CD4-positive, alpha-beta T cell treated with Interleukin-6 at 100 ng/mL for 8 hours (primary cell): ENCODE measurements around the gene MAML1.
A peak's percentile ranks its signal among the peaks of the same experiment; 100 is the strongest.

Source experiments
- DNase-seq: peaks from one replicate; pipeline ENCODE4 v3.0.0-alpha.2; 2020; ENCODE audit warnings: mixed read lengths, low spot score

MAML1 gene

GRCh38 chr5:179795049-179795862, 62.6 kb downstream of the MAML1 start:
- no peak for DNase-seq

- peak; percentile 60 for DNase-seq
Observed at GRCh38 chr5:179795863-179796833, 63.5 kb downstream of the MAML1 start.

- DNase-seq: no peak
Observed at GRCh38 chr5:179796877-179797608, 64.4 kb downstream of the MAML1 start.

GRCh38 chr5:179797741-179798140, 65.1 kb downstream of the MAML1 start:
- DNase-seq: no peak

- no peak for DNase-seq
Observed at GRCh38 chr5:179798144-179798770, 65.6 kb downstream of the MAML1 start.

- no peak for DNase-seq
Observed at GRCh38 chr5:179798771-179799643, 66.4 kb downstream of the MAML1 start.

- DNase-seq: no peak
Observed at GRCh38 chr5:179799644-179799973, 67.0 kb downstream of the MAML1 start.

- DNase-seq: no peak
Observed at GRCh38 chr5:179800071-179800695, 67.6 kb downstream of the MAML1 start.

- DNase-seq: no peak
Observed at GRCh38 chr5:179800696-179801201, 68.1 kb downstream of the MAML1 start.

- DNase-seq: peak; percentile 83
Observed at GRCh38 chr5:179801304-179802206, 68.9 kb downstream of the MAML1 start.

- DNase-seq: no peak
Observed at GRCh38 chr5:179802207-179802883, 69.7 kb downstream of the MAML1 start.

GRCh38 chr5:179802950-179803562, 70.4 kb downstream of the MAML1 start:
- no peak for DNase-seq

GRCh38 chr5:179803651-179804554, 71.3 kb downstream of the MAML1 start:
- peak; percentile 36 for DNase-seq

- no peak for DNase-seq
Observed at GRCh38 chr5:179804555-179804947, 71.9 kb downstream of the MAML1 start.

- DNase-seq: no peak
Observed at GRCh38 chr5:179805070-179805528, 72.5 kb downstream of the MAML1 start.

GRCh38 chr5:179805529-179806249, 73.1 kb downstream of the MAML1 start:
- no peak for DNase-seq
